ENCODE data around the gene DGCR6.
A peak's percentile ranks its signal among the peaks of the same experiment; 100 is the strongest.
"Not testable (repeated sequence)": the region's sequence is repeated elsewhere in the genome, so short reads cannot be mapped to it uniquely, and the experiment has no call there.

DGCR6 gene

GRCh38 chr22:18931905-18932652 is 26.0 kb downstream of the DGCR6 start:
- DNase-seq (ENCODE audit: low spot score) = no peak

- no peak for DNase-seq (ENCODE audit: low spot score)
Observed at GRCh38 chr22:18933914-18934313, 27.8 kb downstream of the DGCR6 start.

DNA sequence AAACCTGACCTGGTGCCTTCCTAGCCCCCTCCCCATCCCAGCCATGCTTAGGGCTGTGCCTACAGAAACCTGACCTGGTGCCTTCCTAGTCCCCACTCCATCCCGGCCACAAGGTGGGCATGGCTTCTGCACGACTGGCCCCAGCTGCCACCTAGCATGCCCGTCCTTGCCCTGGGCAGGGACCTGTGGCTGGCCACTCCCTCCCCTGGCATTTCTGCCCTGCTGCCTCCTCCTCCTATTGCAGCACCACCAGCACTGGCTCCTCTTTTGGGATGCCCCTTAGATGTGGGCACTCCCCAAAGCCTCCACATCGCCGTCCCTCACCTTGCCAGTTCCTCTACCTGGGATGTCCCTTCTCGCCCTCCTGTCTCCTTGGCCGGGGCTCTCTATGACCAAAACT is 28.6 kb downstream of the DGCR6 start:
- not testable (repeated sequence) for DNase-seq (ENCODE audit: low spot score)

GRCh38 chr22:18935889-18936529 is 29.9 kb downstream of the DGCR6 start, which contains the start of gene PRODH:
TSS of gene PRODH (minus strand) at chr22:18936293. CDS start at chr22:18936287, 6 bp downstream.
- no peak for DNase-seq (ENCODE audit: low spot score)

DNA sequence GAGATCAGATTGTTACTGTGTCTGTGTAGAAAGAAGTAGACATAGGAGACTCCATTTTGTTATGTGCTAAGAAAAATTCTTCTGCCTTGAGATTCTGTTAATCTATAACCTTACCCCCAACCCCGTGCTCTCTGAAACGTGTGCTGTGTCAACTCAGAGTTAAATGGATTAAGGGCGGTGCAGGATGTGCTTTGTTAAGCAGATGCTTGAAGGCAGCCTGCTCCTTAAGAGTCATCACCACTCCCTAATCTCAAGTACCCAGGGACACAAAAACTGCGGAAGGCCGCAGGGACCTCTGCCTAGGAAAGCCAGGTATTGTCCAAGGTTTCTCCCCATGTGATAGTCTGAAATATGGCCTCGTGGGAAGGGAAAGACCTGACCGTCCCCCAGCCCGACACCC is 32.6 kb downstream of the DGCR6 start:
- not testable (repeated sequence) for DNase-seq (ENCODE audit: low spot score)

DNA sequence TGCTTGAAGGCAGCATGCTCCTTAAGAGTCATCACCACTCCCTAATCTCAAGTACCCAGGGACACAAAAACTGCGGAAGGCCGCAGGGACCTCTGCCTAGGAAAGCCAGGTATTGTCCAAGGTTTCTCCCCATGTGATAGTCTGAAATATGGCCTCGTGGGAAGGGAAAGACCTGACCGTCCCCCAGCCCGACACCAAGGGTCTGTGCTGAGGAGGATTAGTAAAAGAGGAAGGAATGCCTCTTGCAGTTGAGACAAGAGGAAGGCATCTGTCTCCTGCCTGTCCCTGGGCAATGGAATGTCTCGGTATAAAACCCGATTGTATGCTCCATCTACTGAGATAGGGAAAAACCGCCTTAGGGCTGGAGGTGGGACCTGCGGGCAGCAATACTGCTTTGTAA is 41.0 kb downstream of the DGCR6 start:
- DNase-seq (ENCODE audit: low spot score) = not testable (repeated sequence)

- DNase-seq (ENCODE audit: low spot score) = no peak
Observed at GRCh38 chr22:18947905-18948304, 41.8 kb downstream of the DGCR6 start.

DNA sequence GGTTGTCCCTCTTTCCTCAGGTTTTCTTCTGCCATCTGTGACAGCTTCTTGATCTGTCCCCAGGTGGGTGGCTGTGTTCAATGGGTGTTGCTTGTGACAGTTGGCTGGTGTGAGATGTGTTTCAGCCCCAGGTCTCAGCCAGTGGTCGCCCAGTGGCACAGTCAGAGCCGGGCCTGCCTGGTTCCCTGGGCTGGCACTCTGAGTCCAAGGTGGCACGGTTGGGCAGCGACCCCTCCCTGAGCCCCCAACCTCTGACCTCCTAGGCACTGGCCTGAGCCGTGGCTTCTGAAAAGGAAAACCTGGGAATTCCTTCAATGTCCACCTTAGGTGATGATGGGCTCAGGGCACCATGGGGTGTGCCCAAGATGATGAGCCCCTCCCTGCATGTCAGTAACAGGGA is 44.0 kb downstream of the DGCR6 start:
- no peak for DNase-seq (ENCODE audit: low spot score)

DNA sequence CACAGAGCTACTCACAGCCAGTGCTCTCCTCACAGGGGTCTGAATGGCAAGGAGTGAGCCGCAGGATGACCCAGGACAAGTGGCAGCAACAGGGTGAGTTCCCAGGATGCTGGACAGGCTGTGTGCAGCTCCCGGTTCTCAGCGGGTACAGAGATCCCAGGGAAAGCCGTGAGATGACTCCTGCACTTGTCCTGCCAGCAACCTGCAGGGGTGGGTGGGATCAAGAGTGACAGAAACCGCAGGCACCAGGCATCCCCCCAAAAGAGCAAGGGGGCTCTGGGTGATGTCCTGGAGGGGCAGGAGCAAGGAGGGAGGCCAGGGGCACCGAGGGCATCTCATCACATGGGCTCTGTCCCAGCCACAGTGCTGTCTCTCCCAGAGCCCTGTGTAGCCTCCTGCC is 45.9 kb downstream of the DGCR6 start:
- no peak for DNase-seq (ENCODE audit: low spot score)

GRCh38 chr22:18953128-18953527 is 47.0 kb downstream of the DGCR6 start:
- not testable (repeated sequence) for DNase-seq (ENCODE audit: low spot score)

DNA sequence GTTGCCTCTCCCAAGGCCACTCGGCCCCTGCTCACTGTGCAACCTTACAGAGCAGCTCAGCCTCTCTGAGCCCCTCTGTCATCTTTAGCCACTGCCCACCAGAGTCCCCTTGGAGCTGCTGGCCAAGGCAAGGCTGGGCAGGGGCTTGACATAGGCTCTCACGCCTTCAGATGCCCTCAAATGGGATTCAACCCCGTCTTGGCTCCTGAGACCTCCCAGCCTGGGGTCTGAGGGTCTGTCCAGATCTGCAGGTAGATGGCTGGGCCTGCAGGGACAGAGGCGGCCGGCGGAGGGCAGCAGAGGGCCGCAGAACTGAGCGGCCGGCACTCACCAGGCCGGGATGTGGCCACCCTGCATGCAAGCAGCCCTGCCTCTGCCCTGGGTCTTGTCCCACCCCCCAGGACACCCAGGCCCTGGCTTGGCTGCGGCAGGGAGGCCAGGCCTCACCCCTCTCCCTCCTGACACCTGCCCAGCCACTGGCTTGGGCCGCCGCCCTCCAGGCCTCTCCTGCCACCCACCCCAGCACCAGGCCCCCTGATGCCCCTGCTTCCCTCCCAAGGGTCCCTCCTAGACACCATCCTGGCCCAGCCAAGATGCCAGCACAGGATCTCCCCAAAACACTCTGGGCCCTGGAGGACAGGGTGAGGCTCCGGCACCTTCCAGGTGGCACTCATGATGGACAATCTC is 48.3 kb downstream of the DGCR6 start:
- DNase-seq (ENCODE audit: low spot score) = peak; percentile 22

GRCh38 chr22:18954990-18955571 is 49.0 kb downstream of the DGCR6 start:
- DNase-seq (ENCODE audit: low spot score) = no peak

DNA sequence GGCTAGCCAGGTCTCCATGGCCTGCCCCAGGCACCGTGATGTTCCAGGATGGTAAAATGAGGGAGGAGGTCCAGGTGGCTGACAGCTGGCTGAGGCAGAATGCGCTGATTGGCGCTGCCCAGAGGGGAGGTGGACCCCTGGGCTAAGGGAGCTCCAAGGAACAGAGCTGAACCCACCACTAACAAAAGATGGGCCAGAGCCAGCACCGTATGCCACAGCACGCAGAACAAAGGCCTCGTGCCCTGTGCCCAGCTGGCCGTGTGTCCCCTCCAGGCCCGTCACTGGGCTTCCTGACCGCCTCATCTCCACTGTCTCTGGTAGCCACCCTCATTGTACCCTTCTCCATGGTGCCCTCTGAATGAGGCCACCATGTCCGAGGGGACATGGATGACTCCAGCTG is 49.6 kb downstream of the DGCR6 start:
- DNase-seq (ENCODE audit: low spot score) = no peak

DNA sequence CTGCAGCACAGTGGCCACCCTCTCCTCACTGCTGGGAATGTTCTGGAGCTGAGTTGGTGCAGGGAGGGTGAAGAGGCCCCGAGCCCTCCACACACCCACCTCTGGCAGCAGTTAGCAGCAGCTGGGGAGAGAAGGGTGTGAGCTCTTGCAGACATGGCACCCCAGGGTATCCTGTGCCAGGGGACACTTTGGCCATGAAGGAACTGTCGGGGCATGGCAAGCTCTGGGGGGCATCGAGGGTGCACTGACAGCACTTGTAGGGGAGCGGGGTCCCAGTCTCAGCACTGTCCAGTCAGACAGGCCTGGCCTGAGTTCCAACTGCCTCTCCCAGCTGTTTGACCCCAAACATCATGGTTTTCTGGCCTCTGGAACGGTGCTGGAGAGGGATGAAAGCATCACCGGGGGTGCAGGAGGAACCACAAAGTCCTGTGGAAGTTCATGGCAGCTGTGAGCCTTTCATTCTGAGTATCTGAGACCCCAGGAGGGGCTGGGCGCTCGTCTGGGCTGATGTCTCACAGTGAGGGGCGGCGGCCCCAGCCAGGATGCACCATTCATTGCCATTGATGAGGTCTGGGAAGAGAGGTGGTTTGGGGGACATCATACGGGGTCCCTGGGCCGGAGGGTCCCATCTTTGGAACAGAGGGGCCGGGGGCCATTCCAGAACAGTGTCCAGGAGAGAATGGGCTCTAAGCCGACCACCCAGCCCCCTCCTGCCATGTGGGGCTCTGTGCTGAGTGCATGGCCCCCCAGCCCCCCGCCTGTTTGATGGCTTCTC is 50.2 kb downstream of the DGCR6 start:
- DNase-seq (ENCODE audit: low spot score) = not testable (repeated sequence)

GRCh38 chr22:18956956-18957355 is 50.8 kb downstream of the DGCR6 start:
- not testable (repeated sequence) for DNase-seq (ENCODE audit: low spot score)

DNA sequence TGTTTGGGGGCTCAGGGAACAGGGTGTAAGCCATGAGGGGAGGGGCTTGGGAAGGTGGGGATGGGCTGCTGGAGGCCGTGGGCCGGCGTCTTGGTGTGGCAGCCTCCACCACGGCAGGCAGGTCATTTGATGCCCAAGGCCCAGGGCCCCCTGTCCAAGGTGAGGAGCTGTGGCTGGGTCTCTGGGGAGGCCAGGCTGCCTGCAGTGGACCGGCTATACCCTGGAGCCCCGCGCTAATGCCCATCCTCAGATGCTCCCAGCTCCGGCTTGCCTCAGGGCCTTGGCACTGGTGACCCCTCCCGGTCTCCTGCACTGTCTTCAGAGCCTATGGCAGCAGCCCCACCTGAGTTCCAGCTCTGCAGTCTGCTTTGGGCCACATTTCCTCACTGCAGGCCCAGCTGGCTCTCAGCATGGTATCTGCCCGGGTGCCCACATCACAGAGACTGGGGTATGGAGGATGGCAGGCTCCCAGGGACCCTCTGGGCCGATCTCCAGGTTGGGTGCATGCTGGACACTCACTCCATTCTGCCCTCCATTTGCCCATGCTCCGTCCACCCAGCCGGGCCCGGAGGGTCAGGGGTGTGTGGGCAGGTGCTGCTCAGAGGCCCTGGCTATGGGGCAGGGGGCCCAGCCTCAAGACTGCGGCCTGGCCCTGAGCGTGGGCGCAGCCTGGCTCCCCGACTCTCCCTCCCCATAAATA is 51.7 kb downstream of the DGCR6 start:
- DNase-seq (ENCODE audit: low spot score) = not testable (repeated sequence)

DNA sequence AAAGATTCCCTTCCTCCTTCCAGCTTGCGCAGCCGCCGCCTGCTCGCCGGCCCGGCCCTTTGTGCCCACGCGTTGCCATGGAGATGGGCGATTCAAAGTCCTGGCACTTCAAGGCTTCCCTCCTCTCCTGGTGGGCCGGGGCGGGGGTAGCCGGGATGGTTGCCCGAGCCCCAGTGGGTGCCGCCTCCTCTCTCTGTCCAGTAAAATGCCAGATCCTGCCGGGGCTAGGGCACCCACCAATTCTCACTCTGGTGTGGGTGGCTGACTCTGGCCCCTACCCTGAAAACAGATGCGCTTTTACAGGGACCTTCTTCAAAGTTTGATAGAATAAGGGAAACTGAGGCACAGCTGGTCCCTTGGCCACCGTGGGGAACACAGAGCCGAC is 52.2 kb downstream of the DGCR6 start:
- not testable (repeated sequence) for DNase-seq (ENCODE audit: low spot score)

- not testable (repeated sequence) for DNase-seq (ENCODE audit: low spot score)
Observed at GRCh38 chr22:18958738-18959137, 52.6 kb downstream of the DGCR6 start.

- not testable (repeated sequence) for DNase-seq (ENCODE audit: low spot score)
Observed at GRCh38 chr22:18959266-18959665, 53.1 kb downstream of the DGCR6 start.

DNA sequence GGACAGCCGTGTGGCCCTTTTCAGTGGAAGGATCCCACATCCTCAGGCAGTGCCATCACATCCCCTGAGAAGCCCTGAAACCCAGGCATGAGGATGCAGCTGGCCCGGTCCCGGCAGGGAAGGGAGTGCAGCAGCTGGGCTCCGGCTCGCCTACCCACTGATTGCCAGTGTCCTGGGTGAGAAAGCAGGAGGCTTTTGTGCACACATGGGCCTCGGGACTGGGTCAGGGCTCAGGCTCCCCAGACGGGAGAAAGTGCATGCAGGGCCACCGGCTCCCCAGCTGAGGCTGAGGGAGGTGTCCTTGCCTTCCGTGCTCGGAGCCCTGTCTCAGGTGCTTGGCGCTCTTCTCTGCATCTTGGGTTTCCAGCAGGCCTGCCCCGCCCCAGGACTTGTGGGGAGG is 53.6 kb downstream of the DGCR6 start:
- DNase-seq (ENCODE audit: low spot score) = not testable (repeated sequence)

GRCh38 chr22:18960166-18960820 is 54.2 kb downstream of the DGCR6 start:
- DNase-seq (ENCODE audit: low spot score) = not testable (repeated sequence)
